Neural progenitor cell (in vitro differentiated cells): ENCODE data around the gene CCDC91. TPM values are rescaled to one million over a fixed set of nuclear protein-coding genes. Genes with fewer than 3 reads are reported as not detected.

Experiments
- DNase-seq: peaks from one replicate; pipeline ENCODE4 v3.0.0-alpha.2; 2016; ENCODE audit warnings: low spot score
- H2AFZ ChIP-seq: fragments of 200-600 bp; sonication (generic); replicated peaks from 2 replicates; pipeline ENCODE4 v1.6.1; 2016; ENCODE audit warnings: antibody characterized with exemption
- H3F3A ChIP-seq: fragments of 200-600 bp; sonication (generic); 2 replicates; pipeline ENCODE4 v1.6.1; 2016; ENCODE audit warnings: antibody characterized with exemption, low read depth
- H3K27ac ChIP-seq: fragments of 200-600 bp; sonication (generic); 2 replicates; pipeline ENCODE4 v1.5.1; 2016; ENCODE audit warnings: mild to moderate bottlenecking
- H3K27me3 ChIP-seq: fragments of 200-600 bp; sonication (generic); 2 replicates; pipeline ENCODE4 v1.6.1; 2016; ENCODE audit warnings: mild to moderate bottlenecking, moderate library complexity
- H3K36me3 ChIP-seq: fragments of 200-600 bp; sonication (generic); 2 replicates; pipeline ENCODE4 v1.5.1; 2016
- H3K4me1 ChIP-seq: fragments of 200-600 bp; sonication (generic); 2 replicates; pipeline ENCODE4 v1.6.1; 2016; ENCODE audit warnings: mixed run types
- H3K4me2 ChIP-seq: fragments of 200-600 bp; sonication (generic); 2 replicates; pipeline ENCODE4 v1.6.1; 2016
- H3K4me3 ChIP-seq: fragments of 200-600 bp; sonication (generic); 2 replicates; pipeline ENCODE4 v1.5.1; 2016
- H3K79me2 ChIP-seq: fragments of 200-600 bp; sonication (generic); 2 replicates; pipeline ENCODE4 v1.6.1; 2016; ENCODE audit warnings: low read depth
- H3K9ac ChIP-seq: fragments of 200-600 bp; sonication (generic); 2 replicates; pipeline ENCODE4 v1.6.1; 2016
- H3K9me3 ChIP-seq: fragments of 200-600 bp; sonication (generic); 2 replicates; pipeline ENCODE4 v1.5.1; 2016; ENCODE audit warnings: low read depth
- H4K20me1 ChIP-seq: fragments of 200-600 bp; sonication (generic); 2 replicates; pipeline ENCODE4 v1.6.1; 2016; ENCODE audit warnings: low read depth
- H3K27ac Mint-ChIP-seq: 3 replicates; pipeline ENCODE4 v1.8.0; 2021; ENCODE audit warnings: mixed read lengths
- H3K27me3 Mint-ChIP-seq: 2 replicates; pipeline ENCODE4 v1.8.0; 2022; ENCODE audit warnings: low read depth, mild to moderate bottlenecking, inconsistent platforms, moderate library complexity, mixed read lengths; ENCODE audit not compliant: insufficient read depth
- H3K36me3 Mint-ChIP-seq: 3 replicates; pipeline ENCODE4 v1.8.0; 2021; ENCODE audit warnings: mixed read lengths
- H3K4me1 Mint-ChIP-seq: 3 replicates; pipeline ENCODE4 v1.8.0; 2021; ENCODE audit warnings: mixed read lengths
- H3K4me3 Mint-ChIP-seq: 3 replicates; pipeline ENCODE4 v1.8.0; 2021; ENCODE audit warnings: mild to moderate bottlenecking, moderate library complexity, mixed read lengths
- H3K9me3 Mint-ChIP-seq: 3 replicates; pipeline ENCODE4 v1.8.0; 2020; ENCODE audit warnings: mixed read lengths
- EZH2 ChIP-seq: fragments of 200-600 bp; sonication (generic); IDR thresholded peaks from 2 replicates; pipeline ENCODE4 v1.6.1; 2017; ENCODE audit warnings: antibody characterized with exemption, mild to moderate bottlenecking, moderate library complexity
- EZH2phosphoT487 ChIP-seq: fragments of 200-600 bp; sonication (generic); IDR thresholded peaks from 2 replicates; pipeline ENCODE4 v1.6.1; 2017; ENCODE audit warnings: antibody characterized with exemption
- total RNA-seq: library from RNA; depleted of rRNA; stranded (reverse); fragments of >200 nt; gene quantifications from 2 replicates; pipeline ENCODE4 v1.2.3, GENCODE V29; 2015; ENCODE audit warnings: low replicate concordance
- TF ChIP-seq, protein P1 (sequence below): fragments of 200-600 bp; sonication (generic); IDR thresholded peaks from 2 replicates; pipeline ENCODE4 v1.5.1; 2017; ENCODE audit warnings: antibody characterized with exemption, mild to moderate bottlenecking

CCDC91 gene
- total RNA-seq, 1 donor from 2014 or later: 35.8 TPM

DNA sequence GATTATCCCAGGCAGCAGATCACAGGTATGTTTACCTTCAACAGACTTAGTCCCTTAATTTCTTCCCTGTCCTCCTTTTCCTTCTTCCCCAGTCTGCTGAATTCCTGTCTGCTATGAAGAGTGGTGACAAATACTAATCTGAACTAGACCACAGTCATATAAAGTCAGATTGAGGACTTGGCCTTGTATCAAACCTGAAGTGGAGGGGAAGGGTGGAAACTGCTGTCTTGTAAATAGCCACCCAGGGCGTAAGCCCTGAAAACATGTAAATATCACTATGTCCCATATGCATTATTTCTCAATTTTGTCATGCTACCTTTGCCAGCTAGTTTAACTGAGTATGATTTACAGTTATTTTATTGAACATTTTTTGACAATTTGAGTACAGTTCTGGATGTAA lies 368.0 kb downstream of the CCDC91 start:
- no peak for DNase-seq
- H2AFZ ChIP-seq: no peak overlapping the region
- H3K9me3 Mint-ChIP-seq: no peaks in the 10 kb centered on the region
- H4K20me1 ChIP-seq: no peaks in the 10 kb centered on the region
- H3K36me3 ChIP-seq: no peaks in the 10 kb centered on the region
- H3K4me2 ChIP-seq: no peak overlapping the region
- TF ChIP-seq EZH2: no peak
- TF ChIP-seq EZH2phosphoT487: no peak
- TF ChIP-seq, protein P1, sequence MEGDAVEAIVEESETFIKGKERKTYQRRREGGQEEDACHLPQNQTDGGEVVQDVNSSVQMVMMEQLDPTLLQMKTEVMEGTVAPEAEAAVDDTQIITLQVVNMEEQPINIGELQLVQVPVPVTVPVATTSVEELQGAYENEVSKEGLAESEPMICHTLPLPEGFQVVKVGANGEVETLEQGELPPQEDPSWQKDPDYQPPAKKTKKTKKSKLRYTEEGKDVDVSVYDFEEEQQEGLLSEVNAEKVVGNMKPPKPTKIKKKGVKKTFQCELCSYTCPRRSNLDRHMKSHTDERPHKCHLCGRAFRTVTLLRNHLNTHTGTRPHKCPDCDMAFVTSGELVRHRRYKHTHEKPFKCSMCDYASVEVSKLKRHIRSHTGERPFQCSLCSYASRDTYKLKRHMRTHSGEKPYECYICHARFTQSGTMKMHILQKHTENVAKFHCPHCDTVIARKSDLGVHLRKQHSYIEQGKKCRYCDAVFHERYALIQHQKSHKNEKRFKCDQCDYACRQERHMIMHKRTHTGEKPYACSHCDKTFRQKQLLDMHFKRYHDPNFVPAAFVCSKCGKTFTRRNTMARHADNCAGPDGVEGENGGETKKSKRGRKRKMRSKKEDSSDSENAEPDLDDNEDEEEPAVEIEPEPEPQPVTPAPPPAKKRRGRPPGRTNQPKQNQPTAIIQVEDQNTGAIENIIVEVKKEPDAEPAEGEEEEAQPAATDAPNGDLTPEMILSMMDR: no peak
- H3K36me3 Mint-ChIP-seq: no peaks in the 10 kb centered on the region
- H3K27ac Mint-ChIP-seq: no peak overlapping the region
- no peaks in the 10 kb centered on the region for H3F3A ChIP-seq
- H3K4me3 Mint-ChIP-seq: no peak overlapping the region
- no peaks in the 10 kb centered on the region for H3K9me3 ChIP-seq
- H3K27ac ChIP-seq: no peak overlapping the region
- H3K4me3 ChIP-seq: no peak overlapping the region
- H3K4me1 Mint-ChIP-seq: peaks cover 2% of the 10 kb centered on the region
- H3K79me2 ChIP-seq: no peaks in the 10 kb centered on the region
- H3K27me3 ChIP-seq: no peaks in the 10 kb centered on the region
- no peaks in the 10 kb centered on the region for H3K27me3 Mint-ChIP-seq
- H3K9ac ChIP-seq: no peak overlapping the region
- no peaks in the 10 kb centered on the region for H3K4me1 ChIP-seq

DNA sequence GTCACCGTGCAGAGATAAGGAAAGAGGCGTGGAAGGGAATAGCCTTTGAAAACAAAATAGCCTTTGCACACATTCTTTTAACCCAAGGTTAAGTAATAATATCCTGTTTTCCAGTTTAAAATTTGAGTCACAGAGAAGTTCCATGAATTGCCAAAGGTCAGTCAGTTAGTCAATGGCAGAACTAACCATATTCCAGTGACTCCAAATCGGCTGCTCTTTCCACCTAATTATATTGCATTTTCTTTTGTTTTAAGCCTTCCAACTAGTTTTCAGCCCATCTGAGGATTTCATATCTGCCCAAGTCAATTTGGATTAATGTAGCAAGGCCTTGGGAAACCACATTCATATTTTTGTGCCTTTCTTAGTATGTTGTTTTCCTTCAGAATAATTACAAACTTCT lies 373.0 kb downstream of the CCDC91 start:
- TF ChIP-seq EZH2phosphoT487: no peak
- TF ChIP-seq, protein P1: no peak
- H3K9me3 Mint-ChIP-seq: no peaks in the 10 kb centered on the region

DNA sequence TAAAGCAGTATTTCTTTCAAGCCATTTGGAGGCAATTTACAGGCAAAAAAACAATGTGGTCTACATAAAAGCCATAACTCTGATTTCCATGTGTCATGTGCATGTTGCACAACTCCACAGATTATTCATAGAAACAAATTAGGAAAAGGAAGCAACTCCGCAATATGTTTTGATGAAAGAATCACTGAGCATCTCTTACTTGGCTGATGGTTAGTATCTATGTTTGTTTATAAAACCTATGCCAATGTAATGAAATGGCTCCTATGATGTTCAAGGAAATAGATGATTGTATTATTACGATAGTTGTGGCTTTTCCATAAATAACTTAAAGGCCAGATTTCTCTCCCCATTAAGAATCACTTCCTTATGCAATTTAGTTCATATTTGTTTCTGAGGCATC lies 373.7 kb downstream of the CCDC91 start:
- Histone ChIP-seq H3K79me2 (no peaks in the 10 kb centered on the region), H3K36me3 (no peaks in the 10 kb centered on the region), H3K9ac (no peak overlapping the region), H2AFZ (no peak overlapping the region), H3K4me1 (no peaks in the 10 kb centered on the region), H3F3A (no peaks in the 10 kb centered on the region), H4K20me1 (no peaks in the 10 kb centered on the region), H3K27me3 (no peaks in the 10 kb centered on the region), H3K27ac (no peak overlapping the region), H3K4me2 (no peak overlapping the region), H3K9me3 (no peaks in the 10 kb centered on the region), H3K4me3 (no peak overlapping the region)
- Mint-ChIP-seq H3K27ac (no peak overlapping the region), H3K36me3 (no peaks in the 10 kb centered on the region), H3K4me1 (peaks cover 7% of the 10 kb centered on the region), H3K9me3 (no peaks in the 10 kb centered on the region), H3K4me3 (no peak overlapping the region), H3K27me3 (peaks cover 3% of the 10 kb centered on the region)
- TF ChIP-seq, protein P1: no peak
- TF ChIP-seq EZH2phosphoT487: no peak
- TF ChIP-seq EZH2: no peak
- DNase-seq: no peak

More for the DNA sequence above, 373.0 kb downstream of the CCDC91 start:
- Histone ChIP-seq H3K4me3 (no peak overlapping the region), H3K79me2 (no peaks in the 10 kb centered on the region), H3K27me3 (no peaks in the 10 kb centered on the region), H4K20me1 (no peaks in the 10 kb centered on the region), H3K9me3 (no peaks in the 10 kb centered on the region), H3K9ac (no peak overlapping the region), H3F3A (no peaks in the 10 kb centered on the region), H3K36me3 (no peaks in the 10 kb centered on the region), H3K4me1 (no peaks in the 10 kb centered on the region), H3K27ac (no peak overlapping the region), H3K4me2 (no peak overlapping the region), H2AFZ (no peak overlapping the region)
- Mint-ChIP-seq H3K4me3 (no peak overlapping the region), H3K36me3 (no peaks in the 10 kb centered on the region), H3K27ac (no peak overlapping the region), H3K27me3 (peaks cover 3% of the 10 kb centered on the region), H3K4me1 (peaks cover 3% of the 10 kb centered on the region)
- no peak for DNase-seq

DNA sequence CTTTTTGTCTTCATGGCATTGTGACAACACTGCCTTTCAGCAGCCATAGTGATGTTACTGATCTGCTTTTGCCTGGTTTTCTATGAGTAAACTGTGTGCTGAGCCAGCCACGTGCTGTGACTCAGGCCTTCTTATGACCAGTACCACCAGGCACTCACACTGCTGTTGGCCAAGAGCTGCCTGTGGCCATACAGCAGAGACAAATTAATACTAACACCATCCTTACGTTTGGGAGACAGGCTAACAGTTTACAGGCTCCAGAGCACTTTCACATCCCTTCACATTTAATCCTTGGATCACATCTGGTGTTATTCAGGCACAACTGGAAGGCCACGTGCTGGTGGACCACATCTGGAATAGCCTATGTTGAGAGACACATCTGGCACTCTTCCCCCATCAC lies 377.9 kb downstream of the CCDC91 start:
- no peak overlapping the region for H3K4me3 ChIP-seq
- H3F3A ChIP-seq: no peaks in the 10 kb centered on the region
- Mint-ChIP-seq H3K4me3 (no peak overlapping the region), H3K36me3 (no peaks in the 10 kb centered on the region), H3K27ac (no peak overlapping the region), H3K4me1 (peaks cover 8% of the 10 kb centered on the region), H3K27me3 (peaks cover 3% of the 10 kb centered on the region), H3K9me3 (no peaks in the 10 kb centered on the region)
- no peaks in the 10 kb centered on the region for H3K4me1 ChIP-seq
- no peak for DNase-seq
- no peak for TF ChIP-seq EZH2
- TF ChIP-seq, protein P1: no peak
- TF ChIP-seq EZH2phosphoT487: no peak
- H3K79me2 ChIP-seq: no peaks in the 10 kb centered on the region
- no peaks in the 10 kb centered on the region for H4K20me1 ChIP-seq
- H3K9me3 ChIP-seq: no peaks in the 10 kb centered on the region
- H3K27ac ChIP-seq: no peak overlapping the region
- no peaks in the 10 kb centered on the region for H3K36me3 ChIP-seq
- H3K9ac ChIP-seq: no peak overlapping the region
- H3K4me2 ChIP-seq: no peak overlapping the region
- H3K27me3 ChIP-seq: no peaks in the 10 kb centered on the region
- H2AFZ ChIP-seq: no peak overlapping the region
